HL-60 (cell line): Measurements from ENCODE around the gene CCN2.

Experiments used
- DNase-seq, 2 experiments: peaks; one replicate each; pipeline ENCODE4 v3.0.0-alpha.2; 2010 to 2020; ENCODE audit warnings: low read depth in 1 of 2, low spot score in 1 of 2
- H3K27ac ChIP-seq: fragments of 250-450 bp; sonication (Bioruptor Pico); replicated peaks from 2 replicates; pipeline ENCODE4 v1.5.1; 2020; ENCODE audit warnings: mild to moderate bottlenecking, moderate library complexity
- H3K27me3 ChIP-seq: fragments of 250-450 bp; sonication (Bioruptor Pico); 2 replicates; pipeline ENCODE4 v1.5.1; 2021; ENCODE audit warnings: mild to moderate bottlenecking, moderate library complexity; ENCODE audit not compliant: insufficient read depth, poor library complexity, severe bottlenecking
- H3K4me3 ChIP-seq: replicated peaks from 2 replicates; pipeline ENCODE4 v1.5.1; 2011; ENCODE audit warnings: mild to moderate bottlenecking, control low read depth, low read length; ENCODE audit not compliant: insufficient read depth
- CTCF ChIP-seq: IDR thresholded peaks from one replicate; pipeline ENCODE4 v1.5.1; 2011; ENCODE audit warnings: low read length, control low read depth, inconsistent platforms; ENCODE audit not compliant: insufficient read depth
- GABPA ChIP-seq: IDR thresholded peaks from 2 replicates; pipeline ENCODE4 v1.6.1; 2012; ENCODE audit warnings: low read depth
- POLR2AphosphoS5 ChIP-seq: IDR thresholded peaks from 2 replicates; pipeline ENCODE4 v1.6.1; 2012; ENCODE audit warnings: low read depth
- REST ChIP-seq: IDR thresholded peaks from 2 replicates; pipeline ENCODE4 v1.6.1; 2012; ENCODE audit warnings: low read depth; ENCODE audit not compliant: insufficient replicate concordance
- SPI1 ChIP-seq: IDR thresholded peaks from 2 replicates; pipeline ENCODE4 v1.6.1; 2012; ENCODE audit warnings: low read depth, mild to moderate bottlenecking, borderline replicate concordance

Gene CCN2

GRCh38 chr6:131937226-131937625, 13.9 kb downstream of the CCN2 start:
- DNase-seq = no peak
- Histone ChIP-seq H3K27me3 (no peaks in the 10 kb centered on the region), H3K4me3 (no peak overlapping the region), H3K27ac (no peak overlapping the region)
- no peak for TF ChIP-seq GABPA
- TF ChIP-seq REST = no peak
- no peak for TF ChIP-seq POLR2AphosphoS5
- TF ChIP-seq SPI1 = no peak
- TF ChIP-seq CTCF = no peak

- H3K27ac ChIP-seq = no peak overlapping the region
- no peak for DNase-seq
- no peak overlapping the region for H3K4me3 ChIP-seq
- no peaks in the 10 kb centered on the region for H3K27me3 ChIP-seq
- no peak for TF ChIP-seq SPI1
- TF ChIP-seq POLR2AphosphoS5 = no peak
- TF ChIP-seq REST = no peak
- no peak for TF ChIP-seq CTCF
- no peak for TF ChIP-seq GABPA
Measured at GRCh38 chr6:131936156-131936555, 15.0 kb downstream of the CCN2 start.

GRCh38 chr6:131931063-131931750, 20.0 kb downstream of the CCN2 start:
- Histone ChIP-seq H3K27ac (no peak overlapping the region), H3K4me3 (no peak overlapping the region), H3K27me3 (no peaks in the 10 kb centered on the region)
- no peak for DNase-seq
- no peak for TF ChIP-seq REST
- no peak for TF ChIP-seq POLR2AphosphoS5
- no peak for TF ChIP-seq GABPA
- TF ChIP-seq CTCF = no peak
- TF ChIP-seq SPI1 = no peak
